Small intestine (tissue), 7 donors: ENCODE results near the gene NTRK2. TPM values are rescaled to one million over a fixed set of nuclear protein-coding genes. Genes with fewer than 3 reads are reported as not detected.

ENCODE experiments used
- DNase-seq, 2 donors: peaks; one replicate each; pipeline versions ENCODE4 v3.0.0 to v3.0.0-alpha.2; 2013
- FAIRE-seq: peaks from 2 replicates; lab custom pipeline; 2012; peaks lifted over from hg19 to GRCh38; lab: Jason Lieb, UNC
- H3K27ac ChIP-seq, 3 donors: one replicate each; pipeline ENCODE4 v1.5.1; 2013; ENCODE audit warnings: low read length in 2 of 3, mild to moderate bottlenecking in 2 of 3, control low read depth in 1 of 3, inconsistent platforms in 1 of 3, low read depth in 1 of 3, moderate library complexity in 1 of 3
- H3K27me3 ChIP-seq, 3 donors: one replicate each; pipeline ENCODE4 v1.6.1; 2013; ENCODE audit warnings: low read length in 3 of 3, inconsistent platforms in 1 of 3; ENCODE audit not compliant: control insufficient read depth in 3 of 3, insufficient read depth in 3 of 3
- H3K36me3 ChIP-seq, 3 donors: one replicate each; pipeline ENCODE4 v1.6.1; 2013; ENCODE audit warnings: low read length in 3 of 3, inconsistent platforms in 1 of 3, low read depth in 1 of 3, mild to moderate bottlenecking in 1 of 3, moderate library complexity in 1 of 3; ENCODE audit not compliant: control insufficient read depth in 3 of 3, insufficient read depth in 2 of 3
- H3K4me1 ChIP-seq, 3 donors: one replicate each; pipeline ENCODE4 v1.6.1; 2013; ENCODE audit warnings: low read length in 2 of 3, inconsistent platforms in 1 of 3, low read depth in 1 of 3, mild to moderate bottlenecking in 1 of 3, moderate library complexity in 1 of 3; ENCODE audit not compliant: control insufficient read depth in 3 of 3, insufficient read depth in 2 of 3
- H3K4me3 ChIP-seq, 3 donors: one replicate each; pipeline ENCODE4 v1.5.1; 2013; ENCODE audit warnings: low read length in 3 of 3, control low read depth in 1 of 3, inconsistent platforms in 1 of 3, low read depth in 1 of 3, mild to moderate bottlenecking in 1 of 3, moderate library complexity in 1 of 3
- H3K9me3 ChIP-seq, 2 donors: one replicate each; pipeline ENCODE4 v1.6.1; 2013; ENCODE audit warnings: low read depth in 1 of 2, low read length in 1 of 2; ENCODE audit not compliant: control insufficient read depth in 2 of 2, insufficient read depth in 1 of 2
- WGBS, 3 donors: extraction: QIAGEN DNeasy Blood & Tissue Kit; methylation state at CpG; one replicate each; pipeline ENCODE4 v1.1.7; 2013; 5-methylcytosine and 5-hydroxymethylcytosine counted together
- polyA plus RNA-seq, 4 donors: library from polyadenylated mRNA; stranded (reverse) in 3 of 4; unstranded in 1 of 4; fragments of 200-250 nt in 3 of 4; fragments of 120-200 nt in 1 of 4; gene quantifications; one replicate each; pipeline versions ENCODE4 v1.2.1 to v1.2.3, GENCODE V29; 2013
- donor health status: healthy with polysubstance abuse.
- donor health status: control.
- donor health status: control.
- donor health status: Bipolar disorder and iron deficiency.
- donor health status: healthy.

The NTRK2 gene
- polyA plus RNA-seq, 4 donors: 0.16 to 1.1 TPM; not detected in 2

DNA sequence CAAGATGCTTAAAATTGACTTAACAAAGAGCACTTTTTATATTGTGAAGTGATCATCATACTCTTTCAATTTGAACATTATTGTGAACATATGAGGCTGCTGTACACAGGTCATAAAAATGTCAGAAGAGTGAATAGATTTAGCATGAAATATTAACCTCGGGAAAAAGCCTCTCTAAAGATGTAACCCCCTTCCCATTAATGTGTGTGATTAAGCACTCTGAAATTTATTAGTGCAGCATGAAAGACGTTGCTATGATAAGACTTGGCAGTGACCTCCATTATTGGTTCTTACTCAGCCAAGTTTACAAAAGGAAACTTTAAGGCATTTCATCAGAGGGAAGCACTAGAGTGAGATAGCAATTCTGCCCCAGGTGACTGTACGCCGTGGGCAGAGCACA, 326.5 kb downstream of the NTRK2 start:
- Histone ChIP-seq H3K27me3 (no peaks in the 10 kb centered on the region), H3K4me3 (no peak overlapping the region), H3K4me1 (no peaks in the 10 kb centered on the region), H3K9me3 (peaks cover 0 to 3% of the 10 kb centered on the region in 2 donors), H3K27ac (no peak overlapping the region), H3K36me3 (no peaks in the 10 kb centered on the region)
- DNase-seq: no peak
- no peak for FAIRE-seq
- WGBS, 3 donors: 9 to 48% (median 27%) methylated on average over 4 of the region's 4 CpGs

DNA sequence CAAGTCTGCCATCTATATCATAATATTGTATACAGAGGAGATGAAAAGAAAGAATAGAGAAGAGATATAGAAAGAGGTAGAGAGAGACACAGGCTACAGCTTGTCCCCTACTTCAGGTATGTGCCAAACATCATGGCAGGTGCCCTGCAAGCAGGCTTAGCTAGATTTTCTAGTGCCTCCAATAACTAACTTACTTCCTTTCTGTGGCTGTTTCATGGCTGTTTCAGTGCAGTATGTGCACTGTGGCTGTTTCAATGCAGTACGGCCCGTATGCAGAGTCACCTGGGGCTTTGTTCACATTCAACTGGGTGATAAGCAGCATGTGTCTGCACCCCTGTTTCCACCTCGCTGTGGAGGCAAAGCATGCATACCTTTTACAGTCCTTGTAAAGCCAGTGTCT, 327.2 kb downstream of the NTRK2 start:
- Histone ChIP-seq H3K4me1 (no peaks in the 10 kb centered on the region), H3K9me3 (peaks cover 0 to 8% of the 10 kb centered on the region in 2 donors), H3K27me3 (no peaks in the 10 kb centered on the region), H3K4me3 (no peak overlapping the region), H3K27ac (no peak overlapping the region), H3K36me3 (no peaks in the 10 kb centered on the region)
- FAIRE-seq (no peak), DNase-seq (no peak)
- 64 to 82% (median 70%) methylated on average over 3 of the region's 3 CpGs for WGBS, 3 donors

DNA sequence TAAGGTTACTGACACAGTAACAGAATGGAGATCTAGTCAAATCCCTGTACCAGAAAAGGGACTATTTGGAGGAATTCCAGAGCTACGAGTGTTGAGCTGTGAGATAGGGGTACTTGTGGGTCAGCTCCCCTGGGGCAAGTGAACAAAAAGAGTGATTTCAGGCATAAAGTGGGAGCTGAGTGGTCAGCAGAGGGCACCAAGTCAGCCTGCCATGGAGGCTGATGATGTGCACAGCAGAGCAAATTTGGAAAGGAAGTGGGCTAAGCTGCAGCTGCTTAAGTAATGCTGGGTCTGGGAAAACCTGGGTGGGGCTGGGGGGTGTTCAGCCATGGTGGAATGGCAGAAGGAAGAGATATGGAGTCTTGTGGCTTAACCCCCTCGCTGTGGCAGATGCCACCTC, 327.9 kb downstream of the NTRK2 start:
- peaks cover 0 to 8% of the 10 kb centered on the region in 2 donors for H3K9me3 ChIP-seq
- 57 to 64% (median 61%) methylated on average over 2 of the region's 2 CpGs for WGBS, 3 donors
- no peak for DNase-seq
- no peaks in the 10 kb centered on the region for H3K36me3 ChIP-seq
- no peak overlapping the region for H3K4me3 ChIP-seq
- H3K27me3 ChIP-seq: no peaks in the 10 kb centered on the region
- no peak for FAIRE-seq
- H3K27ac ChIP-seq: no peak overlapping the region
- H3K4me1 ChIP-seq: no peaks in the 10 kb centered on the region

DNA sequence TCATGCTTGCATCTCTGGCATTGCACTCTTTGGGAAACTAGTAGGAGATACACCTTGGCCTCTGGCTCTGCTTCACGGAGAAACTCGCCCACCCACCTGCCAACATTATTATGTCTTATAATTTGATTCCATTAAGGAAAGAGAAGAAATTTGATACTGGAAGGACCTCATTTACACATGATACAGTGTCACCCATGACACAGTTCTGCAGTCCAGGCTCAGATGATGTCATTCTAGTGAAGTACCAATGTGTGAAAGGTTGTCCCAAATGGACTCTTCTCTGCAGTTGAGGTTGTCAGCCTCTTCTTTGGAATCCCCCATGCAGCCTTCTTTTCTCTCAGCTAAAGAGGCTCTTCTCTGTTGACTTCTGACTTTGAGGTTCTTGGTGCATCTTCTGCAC, 329.1 kb downstream of the NTRK2 start:
- Histone ChIP-seq H3K36me3 (no peaks in the 10 kb centered on the region), H3K9me3 (peaks cover 0 to 8% of the 10 kb centered on the region in 2 donors), H3K4me1 (no peaks in the 10 kb centered on the region), H3K4me3 (no peak overlapping the region), H3K27me3 (no peaks in the 10 kb centered on the region), H3K27ac (no peak overlapping the region)
- 35 to 70% (median 51%) methylated on average over 2 of the region's 2 CpGs for WGBS, 3 donors
- no peak for FAIRE-seq
- DNase-seq: no peak

DNA sequence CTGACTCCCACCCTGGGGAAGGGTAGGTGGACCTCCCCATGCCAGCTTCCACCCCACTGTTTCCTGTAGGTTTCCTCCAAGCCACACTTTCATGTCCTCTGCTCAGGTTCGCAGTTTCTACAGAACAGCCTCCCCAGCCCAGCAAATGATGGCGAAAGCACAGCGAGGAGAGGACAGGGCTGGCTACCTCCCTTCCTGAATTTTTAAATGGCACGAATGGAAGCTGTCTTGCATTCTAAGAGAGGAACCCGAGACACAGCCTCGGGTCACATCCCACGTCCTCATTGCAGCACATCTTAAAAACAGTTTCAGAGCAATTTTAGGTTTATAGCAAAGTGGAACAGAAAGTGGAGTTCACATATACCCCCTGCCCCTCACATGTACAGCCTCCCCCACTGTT, 330.3 kb downstream of the NTRK2 start:
- Histone ChIP-seq H3K4me3 (no peak overlapping the region), H3K9me3 (peaks cover 0 to 8% of the 10 kb centered on the region in 2 donors), H3K36me3 (no peaks in the 10 kb centered on the region), H3K4me1 (no peaks in the 10 kb centered on the region), H3K27ac (no peak overlapping the region), H3K27me3 (no peaks in the 10 kb centered on the region)
- FAIRE-seq: no peak
- WGBS, 3 donors: 74 to 86% (median 85%) methylated on average over 7 of the region's 7 CpGs
- DNase-seq: no peak

DNA sequence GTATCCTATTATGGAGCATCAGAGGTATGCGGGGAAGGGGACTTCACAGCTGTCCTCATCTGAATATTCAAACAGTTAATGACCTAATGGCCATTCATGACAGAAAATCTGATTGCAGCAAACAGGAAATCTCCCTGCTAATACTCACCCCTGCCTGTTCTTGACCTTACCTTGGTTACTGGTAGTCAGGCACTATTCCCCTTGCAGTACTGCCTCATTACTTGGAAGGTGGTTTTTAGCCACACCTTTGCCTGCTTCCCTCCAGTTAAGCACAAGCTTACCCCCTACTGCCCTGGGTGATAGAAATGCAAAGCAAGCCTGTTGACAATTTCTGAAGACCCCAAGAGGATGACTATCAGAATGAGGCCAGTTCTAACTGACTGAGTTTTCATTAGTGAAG, 332.4 kb downstream of the NTRK2 start:
- FAIRE-seq (no peak), DNase-seq (no peak)
- Histone ChIP-seq H3K4me3 (no peak overlapping the region), H3K9me3 (peaks cover 0 to 8% of the 10 kb centered on the region in 2 donors), H3K4me1 (no peaks in the 10 kb centered on the region), H3K27ac (no peak overlapping the region), H3K27me3 (no peaks in the 10 kb centered on the region), H3K36me3 (no peaks in the 10 kb centered on the region)
- WGBS, 3 donors: 76 to 95% (median 91%) methylated on average over 1 of the region's 1 CpG

DNA sequence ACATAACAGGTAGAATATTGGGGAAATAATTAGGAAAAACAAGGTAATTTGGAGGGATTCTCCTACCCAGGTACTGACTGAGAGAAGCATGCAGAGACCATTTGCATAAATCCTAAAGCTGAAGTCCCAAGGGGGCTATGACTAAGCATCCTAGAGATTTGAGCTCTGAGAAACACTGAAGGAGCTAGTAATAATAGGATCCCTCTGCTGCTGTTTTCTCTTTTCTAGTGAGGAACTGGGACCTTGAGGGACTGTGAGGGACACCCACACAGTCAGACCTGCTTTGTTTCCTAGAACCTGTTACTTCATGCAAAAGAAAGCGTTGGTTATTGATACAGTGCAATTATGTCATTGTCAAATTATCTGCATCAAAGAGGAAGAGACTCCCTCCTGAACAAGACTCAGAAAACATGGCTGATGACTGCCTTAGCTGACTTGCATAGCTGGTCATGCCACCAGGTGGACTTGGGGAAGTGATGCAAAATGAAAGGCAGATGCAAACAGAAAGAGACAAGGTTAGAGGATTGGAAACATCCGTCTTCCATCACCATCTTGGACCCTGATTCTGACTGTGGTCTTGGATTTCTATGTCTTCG, 335.4 kb downstream of the NTRK2 start:
- Histone ChIP-seq H3K9me3 (peaks cover 0 to 5% of the 10 kb centered on the region in 2 donors), H3K27ac (no peak overlapping the region), H3K4me3 (no peak overlapping the region), H3K36me3 (no peaks in the 10 kb centered on the region), H3K27me3 (no peaks in the 10 kb centered on the region), H3K4me1 (no peaks in the 10 kb centered on the region)
- WGBS, 3 donors: 52 to 72% (median 59%) methylated on average over 3 of the region's 3 CpGs
- no peak for DNase-seq
- no peak for FAIRE-seq

DNA sequence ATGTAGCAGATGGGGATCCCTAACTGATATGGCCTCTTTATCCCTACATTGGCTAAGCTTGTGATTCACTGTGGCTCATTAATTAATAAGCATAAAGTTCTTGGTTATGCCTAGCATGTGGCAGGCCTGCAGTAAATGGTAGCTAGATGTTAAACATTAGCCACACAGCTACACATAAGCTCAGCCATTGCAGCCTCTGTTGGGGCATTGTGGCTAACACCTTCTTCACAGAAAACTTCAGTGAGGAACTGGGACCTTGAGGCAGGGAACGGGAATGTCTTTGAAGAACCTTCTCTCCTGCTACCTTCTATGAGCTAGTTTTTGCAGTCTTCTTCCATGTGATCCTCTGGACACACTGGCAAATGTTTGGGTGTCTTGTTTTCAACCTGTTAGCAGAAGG, 338.2 kb downstream of the NTRK2 start:
- H3K36me3 ChIP-seq: no peaks in the 10 kb centered on the region
- FAIRE-seq: no peak

DNA sequence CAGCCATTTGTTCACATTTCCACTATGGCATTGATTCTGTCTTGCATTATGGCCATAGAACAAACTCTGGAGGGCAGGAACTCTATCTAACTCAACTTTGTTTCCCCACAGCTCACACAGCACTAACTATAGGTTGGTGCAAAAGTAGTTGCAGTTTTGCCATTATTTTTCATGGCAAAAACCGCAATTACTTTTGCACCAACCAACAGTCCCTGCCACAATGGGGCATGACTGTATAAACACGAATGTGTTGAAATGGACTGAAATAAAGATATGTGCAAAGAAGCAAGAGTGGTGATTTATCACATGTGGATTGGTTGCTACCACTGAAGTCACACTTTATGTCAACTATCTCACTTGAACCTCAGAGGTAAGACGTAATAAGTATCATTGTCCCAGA, 338.7 kb downstream of the NTRK2 start:
- H3K9me3 ChIP-seq: no peaks in the 10 kb centered on the region
- H3K27me3 ChIP-seq: no peaks in the 10 kb centered on the region
- no peaks in the 10 kb centered on the region for H3K36me3 ChIP-seq
- no peak for DNase-seq
- no peak overlapping the region for H3K4me3 ChIP-seq
- 85 to 91% (median 88%) methylated on average over 3 of the region's 3 CpGs for WGBS, 3 donors
- FAIRE-seq: no peak
- H3K4me1 ChIP-seq: no peaks in the 10 kb centered on the region
- H3K27ac ChIP-seq: no peak overlapping the region

More for the DNA sequence above, 338.2 kb downstream of the NTRK2 start:
- Histone ChIP-seq H3K4me1 (no peaks in the 10 kb centered on the region), H3K9me3 (no peaks in the 10 kb centered on the region), H3K4me3 (no peak overlapping the region), H3K27ac (no peak overlapping the region), H3K27me3 (no peaks in the 10 kb centered on the region)
- 77 to 91% (median 87%) methylated on average over 1 of the region's 1 CpG for WGBS, 3 donors
- DNase-seq: no peak
